Raji (cell line): Measurements from ENCODE around the gene RHOXF2B.
"Not testable (repeated sequence)": the region's sequence is repeated elsewhere in the genome, so short reads cannot be mapped to it uniquely, and the experiment has no call there.

Source experiments
- POLR2A ChIP-seq: IDR thresholded peaks from 2 replicates; pipeline ENCODE4 v1.6.1; 2011; ENCODE audit warnings: low read depth, low read length, control low read depth; ENCODE audit not compliant: insufficient read depth

RHOXF2B gene

GRCh38 chrX:120077590-120077989 lies at the start of gene RHOXF2B:
Gene RHOXF2B, minus strand, starts transcription at chrX:120077690. Its CDS starts 138 bp downstream, at chrX:120077552.
- TF ChIP-seq POLR2A, result not testable (repeated sequence)

GRCh38 chrX:120125444-120125843 lies 48.0 kb upstream of the RHOXF2B start:
- TF ChIP-seq POLR2A, result no peak

GRCh38 chrX:120120223-120120622 lies 42.7 kb upstream of the RHOXF2B start:
- no peak for TF ChIP-seq POLR2A

- no peak for TF ChIP-seq POLR2A
These were observed 38.0 kb upstream of the RHOXF2B start, which contains the start of gene RHOXF1 for GRCh38 chrX:120115438-120115963. Gene RHOXF1, minus strand, starts transcription at chrX:120115913. Its CDS starts 51 bp downstream, at chrX:120115862.

- TF ChIP-seq POLR2A, result no peak
These were observed 34.1 kb upstream of the RHOXF2B start for GRCh38 chrX:120111611-120112010.

- TF ChIP-seq POLR2A, result no peak
These were observed 31.9 kb upstream of the RHOXF2B start for GRCh38 chrX:120109378-120109777.

GRCh38 chrX:120090208-120090607 lies 12.7 kb upstream of the RHOXF2B start:
- no peak for TF ChIP-seq POLR2A

- TF ChIP-seq POLR2A, result no peak
These were observed 10.0 kb upstream of the RHOXF2B start for GRCh38 chrX:120087289-120088017.

- TF ChIP-seq POLR2A, result no peak
These were observed 40.8 kb downstream of the RHOXF2B start for GRCh38 chrX:120036704-120037103.

- TF ChIP-seq POLR2A, result no peak
These were observed 48.1 kb downstream of the RHOXF2B start for GRCh38 chrX:120029354-120029753.

GRCh38 chrX:120023259-120023658 lies 54.2 kb downstream of the RHOXF2B start:
- TF ChIP-seq POLR2A, result no peak

GRCh38 chrX:120022763-120023162 lies 54.7 kb downstream of the RHOXF2B start:
- no peak for TF ChIP-seq POLR2A
